ENCODE data around the gene SNUPN. TPM values are rescaled to one million over a fixed set of nuclear protein-coding genes. Genes with fewer than 3 reads are reported as not detected.

Gene SNUPN
- total and polyA plus RNA-seq, 2 of the 8 experiments (the other 6 are each of a cell fraction or from before 2014, with no cell fraction given), result 13.3 to 28.2 TPM

GRCh38 chr15:75639709-75640482, 14.4 kb upstream of the SNUPN start, which contains the start of gene IMP3 (continued):
- no peak for TF ChIP-seq NRF1 (IDR thresholded peaks at IDR 0.05; ENCODE audit: low read depth, low read length)
- TF ChIP-seq PHF8 (conservative IDR thresholded peaks at IDR 0.05; ENCODE audit: low read depth, low read length), result peak; percentile 89
- TF ChIP-seq JUN (IDR thresholded peaks at IDR 0.05; ENCODE audit: low read depth, low read length), result no peak
- peak; percentile 95 for TF ChIP-seq TAF1 (IDR thresholded peaks at IDR 0.05; ENCODE audit: low read depth, low read length)
- no peak for TF ChIP-seq SIRT6 (IDR thresholded peaks at IDR 0.05; ENCODE audit: low read length)
- no peak for TF ChIP-seq SAP30 (IDR thresholded peaks at IDR 0.05; ENCODE audit: insufficient read depth, insufficient replicate concordance, low read length)
- no peak for TF ChIP-seq CTCF (IDR thresholded peaks at IDR 0.05; ENCODE audit: control extremely low read depth in 1 of 3, insufficient read depth in 1 of 3, low read depth in 1 of 3, low read length in 3 of 3)
- TF ChIP-seq ASH2L (IDR thresholded peaks at IDR 0.05; ENCODE audit: low read length), result peak; percentile 61
- peak; percentile 48 for TF ChIP-seq TAF7 (optimal IDR thresholded peaks at IDR 0.05; ENCODE audit: borderline replicate concordance, low read depth, low read length)
- no peak for TF ChIP-seq CBX8 (IDR thresholded peaks at IDR 0.05; ENCODE audit: borderline replicate concordance, low read depth, low read length)
- peak; percentile 88; the same call in 1 of the 2 replicates for TF ChIP-seq SP1 (IDR thresholded peaks at IDR 0.05; ENCODE audit: low read depth, low read length)
- TF ChIP-seq KDM1A (IDR thresholded peaks at IDR 0.05; ENCODE audit: borderline replicate concordance, low read length), result no peak
- TF ChIP-seq TEAD4 (IDR thresholded peaks at IDR 0.05; ENCODE audit: low read depth, low read length), result no peak
- no peak for TF ChIP-seq SIX5 (IDR thresholded peaks at IDR 0.05; ENCODE audit: low read depth, low read length)
- TF ChIP-seq CTBP2 (IDR thresholded peaks at IDR 0.05; ENCODE audit: borderline replicate concordance, insufficient read depth, insufficient read length, low read length), result no peak
- no peak for TF ChIP-seq RXRA (IDR thresholded peaks at IDR 0.05; ENCODE audit: insufficient read depth, low read depth, low read length)
- TF ChIP-seq CHD2 (IDR thresholded peaks at IDR 0.05; ENCODE audit: low read length), result peak; percentile 99
- TF ChIP-seq CHD1 (IDR thresholded peaks at IDR 0.05; ENCODE audit: low read depth, low read length), result no peak
- TF ChIP-seq MAX (IDR thresholded peaks at IDR 0.05), result peak; percentile 63
- no peak for TF ChIP-seq SP2 (IDR thresholded peaks at IDR 0.05; ENCODE audit: low read length)
- no peak for TF ChIP-seq FOSL1 (IDR thresholded peaks at IDR 0.05; ENCODE audit: insufficient read depth, low read depth, low read length)
- TF ChIP-seq HDAC6 (IDR thresholded peaks at IDR 0.05; ENCODE audit: low read depth, low read length), result no peak

Data from H1 (cell line).